Stimulated activated naive CD8-positive, alpha-beta T cell treated with anti-CD3 and anti-CD28 coated beads, Interleukin-15, Interleukin-2, amounts not matched to agents 100 U/mL and 50 U/mL, for 24 hours (primary cell): ENCODE data around the gene LTBP1.

Experiments used
- ATAC-seq: fragments of 150-1000 bp; cut with Tn5 transposase; one replicate; pipeline ENCODE4 v1.10.0; 2021
- DNase-seq: peaks from one replicate; pipeline ENCODE4 v3.0.0; 2021

Gene LTBP1

GRCh38 chr2:32932825-32933755 is 13.7 kb upstream of the LTBP1 start:
- DNase-seq (no peak), ATAC-seq (no peak)

GRCh38 chr2:32933756-32934095 is 13.0 kb upstream of the LTBP1 start:
- ATAC-seq (no peak), DNase-seq (no peak)

- no peak for DNase-seq
- no peak for ATAC-seq
Observed at GRCh38 chr2:32937602-32938448, 8.9 kb upstream of the LTBP1 start.

- DNase-seq: no peak
Observed at GRCh38 chr2:32938934-32939333, 7.8 kb upstream of the LTBP1 start.

GRCh38 chr2:32940316-32940997 is 6.3 kb upstream of the LTBP1 start:
- no peak for ATAC-seq

More at GRCh38 chr2:32938934-32939333, 7.8 kb upstream of the LTBP1 start:
- no peak for ATAC-seq

GRCh38 chr2:32941944-32942690 is 4.6 kb upstream of the LTBP1 start:
- ATAC-seq (no peak), DNase-seq (no peak)

More at GRCh38 chr2:32940316-32940997, 6.3 kb upstream of the LTBP1 start:
- DNase-seq: no peak

GRCh38 chr2:32942793-32943485 is 3.8 kb upstream of the LTBP1 start:
- DNase-seq (no peak), ATAC-seq (no peak)

- ATAC-seq (no peak), DNase-seq (no peak)
Observed at GRCh38 chr2:32945286-32945685, 1.5 kb upstream of the LTBP1 start.

GRCh38 chr2:32947076-32947483 is 327 bp downstream of the LTBP1 start:
- ATAC-seq (peak; percentile 26), DNase-seq (peak; percentile 15)

- DNase-seq: peak; percentile 26
- ATAC-seq: peak; percentile 21
Observed at GRCh38 chr2:32947484-32948143, 861 bp downstream of the LTBP1 start.

GRCh38 chr2:32948266-32948665 is 1.5 kb downstream of the LTBP1 start:
- no peak for DNase-seq
- ATAC-seq: no peak

- ATAC-seq: no peak
- DNase-seq: no peak
Observed at GRCh38 chr2:32949260-32949659, 2.5 kb downstream of the LTBP1 start.

- DNase-seq: no peak
- no peak for ATAC-seq
Observed at GRCh38 chr2:32951672-32952071, 4.9 kb downstream of the LTBP1 start.

- ATAC-seq (no peak), DNase-seq (no peak)
Observed at GRCh38 chr2:32952761-32953476, 6.2 kb downstream of the LTBP1 start.

GRCh38 chr2:32954206-32954605 is 7.5 kb downstream of the LTBP1 start:
- DNase-seq (no peak), ATAC-seq (no peak)

- no peak for DNase-seq
- no peak for ATAC-seq
Observed at GRCh38 chr2:32958821-32959220, 12.1 kb downstream of the LTBP1 start.

GRCh38 chr2:32960238-32960637 is 13.5 kb downstream of the LTBP1 start:
- DNase-seq: no peak
- ATAC-seq: no peak

- no peak for ATAC-seq
- DNase-seq: no peak
Observed at GRCh38 chr2:32960647-32961403, 14.1 kb downstream of the LTBP1 start.

GRCh38 chr2:32962690-32963089 is 15.9 kb downstream of the LTBP1 start:
- ATAC-seq (no peak), DNase-seq (no peak)
